Measurements from ENCODE around the gene BMPER.

DNA sequence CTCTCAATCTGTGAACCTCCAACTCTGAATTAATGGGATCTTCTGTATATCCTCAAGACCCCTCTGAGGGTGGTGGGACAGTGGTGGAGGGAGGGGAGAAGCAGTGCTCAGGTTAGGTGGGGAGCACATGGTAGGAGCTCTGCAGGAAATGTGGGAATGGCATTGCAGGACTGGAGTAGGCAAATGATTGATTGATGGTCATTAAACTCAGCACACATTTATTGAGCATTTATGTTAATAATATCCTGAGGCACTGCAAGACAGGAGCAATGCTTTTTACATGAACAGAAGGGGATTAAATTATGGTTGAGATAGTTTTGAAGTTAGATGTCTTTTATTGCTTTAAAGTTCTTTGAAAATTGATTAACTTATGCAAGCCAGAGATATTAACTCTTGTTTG is 14.1 kb downstream of the BMPER start:
- TF ChIP-seq, protein P1, sequence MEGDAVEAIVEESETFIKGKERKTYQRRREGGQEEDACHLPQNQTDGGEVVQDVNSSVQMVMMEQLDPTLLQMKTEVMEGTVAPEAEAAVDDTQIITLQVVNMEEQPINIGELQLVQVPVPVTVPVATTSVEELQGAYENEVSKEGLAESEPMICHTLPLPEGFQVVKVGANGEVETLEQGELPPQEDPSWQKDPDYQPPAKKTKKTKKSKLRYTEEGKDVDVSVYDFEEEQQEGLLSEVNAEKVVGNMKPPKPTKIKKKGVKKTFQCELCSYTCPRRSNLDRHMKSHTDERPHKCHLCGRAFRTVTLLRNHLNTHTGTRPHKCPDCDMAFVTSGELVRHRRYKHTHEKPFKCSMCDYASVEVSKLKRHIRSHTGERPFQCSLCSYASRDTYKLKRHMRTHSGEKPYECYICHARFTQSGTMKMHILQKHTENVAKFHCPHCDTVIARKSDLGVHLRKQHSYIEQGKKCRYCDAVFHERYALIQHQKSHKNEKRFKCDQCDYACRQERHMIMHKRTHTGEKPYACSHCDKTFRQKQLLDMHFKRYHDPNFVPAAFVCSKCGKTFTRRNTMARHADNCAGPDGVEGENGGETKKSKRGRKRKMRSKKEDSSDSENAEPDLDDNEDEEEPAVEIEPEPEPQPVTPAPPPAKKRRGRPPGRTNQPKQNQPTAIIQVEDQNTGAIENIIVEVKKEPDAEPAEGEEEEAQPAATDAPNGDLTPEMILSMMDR (IDR thresholded peaks at IDR 0.05; ENCODE audit: insufficient read depth, low read length, poor library complexity, severe bottlenecking): no peak
- no peak for TF ChIP-seq EZH2phosphoT487 (conservative IDR thresholded peaks at IDR 0.05; ENCODE audit: low read length)
